Esophagus muscularis mucosa (tissue), 4 donors: ENCODE data around the gene ETV2. TPM values are rescaled to one million over a fixed set of nuclear protein-coding genes. Genes with fewer than 3 reads are reported as not detected.

Experiments
- DNase-seq: peaks from one replicate; pipeline ENCODE4 v3.0.0-alpha.2; 2017; ENCODE audit errors: extremely low spot score
- H3K27ac ChIP-seq, 4 donors: fragments of 200-600 bp; sonication (generic); replicated peaks in 1 of 4; 1 replicate in 3 of 4; 2 replicates in 1 of 4; pipeline ENCODE4 v1.5.1; 2016 to 2019; ENCODE audit warnings: mild to moderate bottlenecking in 1 of 4
- H3K27me3 ChIP-seq, 4 donors: fragments of 200-600 bp; sonication (generic); one replicate each; pipeline versions ENCODE4 v1.5.1 to v1.6.0; 2016 to 2019
- H3K36me3 ChIP-seq, 4 donors: fragments of 200-600 bp; sonication (generic); one replicate each; pipeline ENCODE4 v1.5.1; 2016 to 2019
- H3K4me1 ChIP-seq, 4 donors: fragments of 200-600 bp; sonication (generic); one replicate each; pipeline ENCODE4 v1.5.1; 2016 to 2019
- H3K4me3 ChIP-seq, 4 donors: fragments of 200-600 bp; sonication (generic); 1 replicate in 2 of 4; 2 replicates in 2 of 4; pipeline ENCODE4 v1.5.1; 2016 to 2019; ENCODE audit warnings: mild to moderate bottlenecking in 4 of 4, moderate library complexity in 1 of 4
- H3K9me3 ChIP-seq, 4 donors: fragments of 200-600 bp; sonication (generic); 1 replicate in 3 of 4; 2 replicates in 1 of 4; pipeline ENCODE4 v1.5.1; 2016 to 2019
- CTCF ChIP-seq, 3 experiments: fragments of 200-600 bp in 2 of 3; fragments of 450-650 bp in 1 of 3; sonication (generic) in 2 of 3; IDR thresholded peaks; one replicate each; pipeline ENCODE4 v1.5.1; 2017 to 2019; ENCODE audit warnings: antibody characterized with exemption in 3 of 3, mild to moderate bottlenecking in 2 of 3, moderate library complexity in 1 of 3
- EP300 ChIP-seq: sonication (generic); formaldehyde crosslinking; IDR thresholded peaks from one replicate; pipeline ENCODE4 v1.6.1; 2017; ENCODE audit warnings: antibody characterized with exemption
- POLR2A ChIP-seq: fragments of 450-650 bp; IDR thresholded peaks from one replicate; pipeline ENCODE4 v1.6.1; 2017; ENCODE audit warnings: antibody characterized with exemption, moderate library complexity, mild to moderate bottlenecking, low read depth
- POLR2AphosphoS5 ChIP-seq, 2 donors: sonication (generic); formaldehyde crosslinking; IDR thresholded peaks; one replicate each; pipeline ENCODE4 v1.6.1; 2017; ENCODE audit warnings: antibody characterized with exemption in 2 of 2
- WGBS: methylation state at CpG from one replicate; pipeline ENCODE4 v1.1.5; 2018; 5-methylcytosine and 5-hydroxymethylcytosine counted together
- intact Hi-C: fragments of 100-400 bp; cut with DNase I; formaldehyde crosslinking; loops from one replicate; pipeline ENCODE4 v1.15.1; 2023
- total RNA-seq, 4 donors: library from RNA; depleted of rRNA; stranded (reverse); fragments of >200 nt; gene quantifications; one replicate each; pipeline versions ENCODE4 v1.1.0 to v1.2.1, GENCODE V29; 2016

The ETV2 gene
- total RNA-seq, 4 donors from 2014 or later: 3.4 TPM; not detected in 3

- peaks cover 0 to 67% (median 37%) of the 10 kb centered on the region in 4 donors for H3K36me3 ChIP-seq
- no peaks in the 10 kb centered on the region for H3K9me3 ChIP-seq
- intact Hi-C loops: no loop called here
- no peaks in the 10 kb centered on the region for H3K27me3 ChIP-seq
- no peaks in the 10 kb centered on the region for H3K4me1 ChIP-seq
- TF ChIP-seq POLR2A (no peak), POLR2AphosphoS5 (IDR thresholded peaks at IDR 0.05) (no peak), CTCF (IDR thresholded peaks at IDR 0.05) (no peak), EP300 (no peak)
- WGBS: 96% methylated on average over 6 of the region's 12 CpGs
- H3K4me3 ChIP-seq: no peak overlapping the region
- no peak for DNase-seq
- no peak overlapping the region for H3K27ac ChIP-seq
Observed at GRCh38 chr19:35619290-35619923, 22.1 kb upstream of the ETV2 start.

- Histone ChIP-seq H3K27me3 (no peaks in the 10 kb centered on the region), H3K36me3 (peaks cover 0 to 65% (median 35%) of the 10 kb centered on the region in 4 donors), H3K4me1 (no peaks in the 10 kb centered on the region), H3K27ac (no peak overlapping the region), H3K4me3 (no peak overlapping the region), H3K9me3 (no peaks in the 10 kb centered on the region)
- no peak for DNase-seq
- WGBS: 90% methylated on average over 17 of the region's 17 CpGs
- intact Hi-C loops: no loop called here
- no peak for TF ChIP-seq POLR2AphosphoS5 (IDR thresholded peaks at IDR 0.05)
- no peak for TF ChIP-seq POLR2A
- no peak for TF ChIP-seq EP300
- no peak for TF ChIP-seq CTCF (IDR thresholded peaks at IDR 0.05)
Observed at GRCh38 chr19:35620001-35620400, 21.5 kb upstream of the ETV2 start.

GRCh38 chr19:35621708-35622107 is 19.8 kb upstream of the ETV2 start:
- no peaks in the 10 kb centered on the region for H3K9me3 ChIP-seq
- no peak for DNase-seq
- H3K27me3 ChIP-seq: no peaks in the 10 kb centered on the region
- intact Hi-C loops: no loop called here
- H3K36me3 ChIP-seq: peaks cover 0 to 50% (median 28%) of the 10 kb centered on the region in 4 donors
- H3K4me1 ChIP-seq: no peaks in the 10 kb centered on the region
- TF ChIP-seq POLR2A: no peak
- no peak for TF ChIP-seq POLR2AphosphoS5 (IDR thresholded peaks at IDR 0.05)
- TF ChIP-seq CTCF (IDR thresholded peaks at IDR 0.05): no peak
- no peak for TF ChIP-seq EP300
- WGBS: 91% methylated on average over 9 of the region's 9 CpGs
- H3K27ac ChIP-seq: no peak overlapping the region
- H3K4me3 ChIP-seq: no peak overlapping the region

- no peak overlapping the region for H3K27ac ChIP-seq
- intact Hi-C loops: no loop called here
- no peaks in the 10 kb centered on the region for H3K27me3 ChIP-seq
- DNase-seq: no peak
- H3K4me3 ChIP-seq: no peak overlapping the region
- H3K36me3 ChIP-seq: peaks cover 0 to 39% (median 19%) of the 10 kb centered on the region in 4 donors
- H3K9me3 ChIP-seq: no peaks in the 10 kb centered on the region
- no peak for TF ChIP-seq CTCF (IDR thresholded peaks at IDR 0.05)
- TF ChIP-seq EP300: no peak
- no peak for TF ChIP-seq POLR2A
- TF ChIP-seq POLR2AphosphoS5 (IDR thresholded peaks at IDR 0.05): no peak
- peaks cover 2 to 3% (median 2%) of the 10 kb centered on the region in 4 donors for H3K4me1 ChIP-seq
- WGBS: 85% methylated on average over 8 of the region's 13 CpGs
Observed at GRCh38 chr19:35622750-35623149, 18.8 kb upstream of the ETV2 start.
